MM.1S (cell line): ENCODE results near the gene GSG1L.

Source experiments
- DNase-seq: peaks from one replicate; pipeline ENCODE4 v3.0.0-alpha.2; 2015
- H2AFZ ChIP-seq: fragments of 300-600 bp; sonication (generic); 2 replicates; pipeline ENCODE4 v1.6.0; 2016; ENCODE audit warnings: antibody characterized with exemption, low read length
- H3F3A ChIP-seq: fragments of 300-600 bp; sonication (generic); 2 replicates; pipeline ENCODE4 v1.6.1; 2016; ENCODE audit warnings: mild to moderate bottlenecking, antibody characterized with exemption, low read length, moderate library complexity, mixed read lengths; ENCODE audit not compliant: insufficient read depth
- H3K27ac ChIP-seq: fragments of 300-600 bp; sonication (generic); 2 replicates; pipeline ENCODE4 v1.5.1; 2016; ENCODE audit warnings: mild to moderate bottlenecking, low read length
- H3K27me3 ChIP-seq: fragments of 300-600 bp; sonication (generic); replicated peaks from 2 replicates; pipeline ENCODE4 v1.6.0; 2016; ENCODE audit warnings: low read length; ENCODE audit not compliant: insufficient read depth
- H3K36me3 ChIP-seq: fragments of 300-600 bp; sonication (generic); replicated peaks from 2 replicates; pipeline ENCODE4 v1.6.1; 2016; ENCODE audit warnings: mild to moderate bottlenecking, low read length, mixed read lengths; ENCODE audit not compliant: insufficient read depth
- H3K4me1 ChIP-seq: fragments of 300-600 bp; sonication (generic); 2 replicates; pipeline ENCODE4 v1.6.1; 2016; ENCODE audit warnings: low read length, mixed read lengths
- H3K4me2 ChIP-seq: fragments of 300-600 bp; sonication (generic); 2 replicates; pipeline ENCODE4 v1.6.0; 2016; ENCODE audit warnings: low read depth, low read length
- H3K4me3 ChIP-seq: fragments of 300-600 bp; sonication (generic); 2 replicates; pipeline ENCODE4 v1.5.1; 2016; ENCODE audit warnings: low read length, mixed read lengths
- H3K79me2 ChIP-seq: fragments of 300-600 bp; sonication (generic); 2 replicates; pipeline ENCODE4 v1.6.1; 2016; ENCODE audit warnings: mixed run types, low read length, mixed read lengths
- H3K9ac ChIP-seq: fragments of 300-600 bp; sonication (generic); 2 replicates; pipeline ENCODE4 v1.6.1; 2016; ENCODE audit warnings: low read length, mixed read lengths
- H3K9me2 ChIP-seq: fragments of 300-600 bp; sonication (generic); replicated peaks from 2 replicates; pipeline ENCODE4 v1.6.1; 2016; ENCODE audit warnings: mild to moderate bottlenecking, low read length, mixed read lengths; ENCODE audit not compliant: insufficient read depth
- H3K9me3 ChIP-seq: fragments of 300-600 bp; sonication (generic); replicated peaks from 2 replicates; pipeline ENCODE4 v1.6.1; 2016; ENCODE audit warnings: mild to moderate bottlenecking, low read length, mixed read lengths; ENCODE audit not compliant: insufficient read depth
- H4K20me1 ChIP-seq: fragments of 300-600 bp; sonication (generic); 2 replicates; pipeline ENCODE4 v1.6.1; 2016; ENCODE audit warnings: mild to moderate bottlenecking, low read length, moderate library complexity, mixed read lengths; ENCODE audit not compliant: insufficient read depth
- CTCF ChIP-seq: fragments of 300-600 bp; sonication (generic); IDR thresholded peaks from 2 replicates; pipeline ENCODE4 v1.5.1; 2016; ENCODE audit warnings: antibody characterized with exemption, low read length, mixed read lengths
- EZH2 ChIP-seq: fragments of 300-600 bp; sonication (generic); optimal IDR thresholded peaks from 2 replicates; pipeline ENCODE3; 2017; ENCODE audit warnings: low read depth, mild to moderate bottlenecking, antibody characterized with exemption, low read length, mixed read lengths
- EZH2phosphoT487 ChIP-seq: fragments of 300-600 bp; sonication (generic); IDR thresholded peaks from 2 replicates; pipeline ENCODE4 v1.6.1; 2018; ENCODE audit warnings: antibody characterized with exemption, low read length

Gene GSG1L

GRCh38 chr16:28000314-28001169, 63.0 kb downstream of the GSG1L start:
- Histone ChIP-seq H3K4me2 (no peak overlapping the region), H4K20me1 (no peaks in the 10 kb centered on the region), H3K9ac (no peak overlapping the region), H3K79me2 (no peaks in the 10 kb centered on the region), H3F3A (no peaks in the 10 kb centered on the region), H3K4me1 (no peaks in the 10 kb centered on the region), H3K27me3 (peaks cover 20% of the 10 kb centered on the region), H3K9me2 (no peaks in the 10 kb centered on the region), H3K4me3 (no peak overlapping the region), H3K27ac (no peak overlapping the region), H3K36me3 (no peaks in the 10 kb centered on the region), H2AFZ (no peak overlapping the region), H3K9me3 (no peaks in the 10 kb centered on the region)
- TF ChIP-seq EZH2 (no peak), CTCF (no peak), EZH2phosphoT487 (no peak)
- no peak for DNase-seq

GRCh38 chr16:27999687-28000086, 63.8 kb downstream of the GSG1L start:
- H4K20me1 ChIP-seq, result no peaks in the 10 kb centered on the region
- H3K79me2 ChIP-seq, result no peaks in the 10 kb centered on the region
- no peaks in the 10 kb centered on the region for H3K9me3 ChIP-seq
- H2AFZ ChIP-seq, result no peak overlapping the region
- H3K4me1 ChIP-seq, result no peaks in the 10 kb centered on the region
- no peaks in the 10 kb centered on the region for H3K36me3 ChIP-seq
- TF ChIP-seq CTCF (no peak), EZH2phosphoT487 (no peak), EZH2 (no peak)
- H3F3A ChIP-seq, result no peaks in the 10 kb centered on the region
- no peak overlapping the region for H3K9ac ChIP-seq
- no peak for DNase-seq
- no peak overlapping the region for H3K4me2 ChIP-seq
- no peak overlapping the region for H3K4me3 ChIP-seq
- H3K27me3 ChIP-seq, result peaks cover 14% of the 10 kb centered on the region
- H3K9me2 ChIP-seq, result no peaks in the 10 kb centered on the region
- no peak overlapping the region for H3K27ac ChIP-seq

- Histone ChIP-seq H2AFZ (no peak overlapping the region), H3K27me3 (no peaks in the 10 kb centered on the region), H3K9ac (no peak overlapping the region), H3K9me2 (no peaks in the 10 kb centered on the region), H4K20me1 (no peaks in the 10 kb centered on the region), H3F3A (no peaks in the 10 kb centered on the region), H3K4me1 (no peaks in the 10 kb centered on the region), H3K36me3 (no peaks in the 10 kb centered on the region), H3K4me2 (no peak overlapping the region), H3K9me3 (no peaks in the 10 kb centered on the region), H3K27ac (no peak overlapping the region), H3K79me2 (no peaks in the 10 kb centered on the region), H3K4me3 (no peak overlapping the region)
- DNase-seq, result no peak
- TF ChIP-seq EZH2 (no peak), CTCF (no peak), EZH2phosphoT487 (no peak)
Measured at GRCh38 chr16:27995378-27995777, 68.1 kb downstream of the GSG1L start.
